T-cell (primary cell): ENCODE data around the gene MACROH2A1. TPM values are rescaled to one million over a fixed set of nuclear protein-coding genes. Genes with fewer than 3 reads are reported as not detected.
A peak's percentile ranks its signal among the peaks of the same experiment; 100 is the strongest.

Experiments used
- ATAC-seq, 4 experiments: fragments of 200-7000 bp in 3 of 4; fragments of 150-1000 bp in 1 of 4; cut with Tn5 transposase; replicated peaks in 1 of 4; 1 replicate in 3 of 4; 2 replicates in 1 of 4; pipeline ENCODE4 v1.10.0; 2021; ENCODE audit warnings: moderate library complexity in 3 of 4, mild to moderate bottlenecking in 2 of 4, moderate number of reproducible peaks in 1 of 4
- CTCF ChIA-PET, 2 donors: fragments of 300-600 bp; sonication (Branson Sonifier 250); formaldehyde crosslinking; loops; one replicate each; lab custom pipeline; 2022; ENCODE audit warnings: antibody characterized with exemption in 2 of 2; lab: Charles Lee
- POLR2A ChIA-PET, 2 donors: fragments of 300-600 bp; sonication (Branson Sonifier 250); formaldehyde crosslinking; loops; one replicate each; lab custom pipeline; 2022; ENCODE audit warnings: antibody characterized with exemption in 2 of 2; lab: Charles Lee
- DNase-seq, 35 experiments: peaks; one replicate each; pipeline versions ENCODE4 v3.0.0 to v3.0.0-alpha.2; 2013 to 2023
- H3K27ac ChIP-seq: one replicate; pipeline ENCODE4 v1.5.1; 2013; ENCODE audit warnings: low read length
- H3K27me3 ChIP-seq, 2 experiments: replicated peaks in 1 of 2; 1 replicate in 1 of 2; 2 replicates in 1 of 2; pipeline versions ENCODE4 v1.6.1 to v1.7.0; 2013; ENCODE audit warnings: low read length in 1 of 2, mixed read lengths in 1 of 2; ENCODE audit not compliant: control insufficient read depth in 2 of 2, insufficient read depth in 2 of 2; ENCODE audit errors: extremely low read depth in 1 of 2
- H3K36me3 ChIP-seq, 2 donors: 1 replicate in 1 of 2; 2 replicates in 1 of 2; pipeline versions ENCODE4 v1.6.1 to v1.7.0; 2013; ENCODE audit warnings: low read length in 1 of 2; ENCODE audit not compliant: control insufficient read depth in 2 of 2, insufficient read depth in 1 of 2; ENCODE audit errors: extremely low read depth in 1 of 2
- H3K4me1 ChIP-seq, 2 experiments: 1 replicate in 1 of 2; 2 replicates in 1 of 2; pipeline versions ENCODE4 v1.6.1 to v1.7.0; 2013; ENCODE audit warnings: low read length in 2 of 2, mixed read lengths in 1 of 2; ENCODE audit not compliant: insufficient read depth in 2 of 2, control insufficient read depth in 1 of 2; ENCODE audit errors: extremely low read depth in 1 of 2
- H3K4me3 ChIP-seq, 2 donors: 1 replicate in 1 of 2; 2 replicates in 1 of 2; pipeline versions ENCODE4 v1.5.1 to v1.7.0; 2013; ENCODE audit warnings: mild to moderate bottlenecking in 2 of 2, low read length in 1 of 2, moderate library complexity in 1 of 2; ENCODE audit not compliant: control insufficient read depth in 1 of 2; ENCODE audit errors: extremely low read depth in 1 of 2
- H3K9me3 ChIP-seq: 2 replicates; pipeline ENCODE4 v1.7.0; 2013
- H3K27ac Mint-ChIP-seq, 2 donors: one replicate each; pipeline ENCODE4 v1.8.0; 2020 to 2021; ENCODE audit warnings: mild to moderate bottlenecking in 2 of 2, mixed read lengths in 2 of 2
- H3K27me3 Mint-ChIP-seq, 2 donors: one replicate each; pipeline ENCODE4 v1.8.0; 2021 to 2022; ENCODE audit warnings: mixed read lengths in 2 of 2
- H3K36me3 Mint-ChIP-seq: one replicate; pipeline ENCODE4 v1.8.0; 2021; ENCODE audit warnings: mixed read lengths
- H3K4me1 Mint-ChIP-seq, 3 donors: one replicate each; pipeline ENCODE4 v1.8.0; 2020 to 2022; ENCODE audit warnings: mixed read lengths in 3 of 3, mild to moderate bottlenecking in 1 of 3
- H3K4me3 Mint-ChIP-seq, 3 donors: one replicate each; pipeline ENCODE4 v1.8.0; 2020 to 2022; ENCODE audit warnings: mild to moderate bottlenecking in 3 of 3, mixed read lengths in 3 of 3, moderate library complexity in 3 of 3
- H3K9me3 Mint-ChIP-seq, 3 donors: one replicate each; pipeline ENCODE4 v1.8.0; 2020 to 2022; ENCODE audit warnings: mixed read lengths in 3 of 3
- WGBS: methylation state at CpG from one replicate; pipeline ENCODE4 v1.1.5; 2013; ENCODE audit warnings: missing lambda C conversion rate; ENCODE audit not compliant: insufficient coverage; 5-methylcytosine and 5-hydroxymethylcytosine counted together
- total RNA-seq, 35 experiments: library from RNA in 6 of 35; stranded (reverse) in 6 of 35; fragments of 120-200 nt in 1 of 35; gene quantifications; one replicate each; pipeline versions ENCODE4 v1.2.1 to v1.2.4 and lab custom pipeline; 2013 to 2026

The MACROH2A1 gene
- total RNA-seq, 5 donors from 2014 or later (not counting 1 experiment from before 2014, with no cell fraction given), result 111 to 136 (median 133) TPM

DNA sequence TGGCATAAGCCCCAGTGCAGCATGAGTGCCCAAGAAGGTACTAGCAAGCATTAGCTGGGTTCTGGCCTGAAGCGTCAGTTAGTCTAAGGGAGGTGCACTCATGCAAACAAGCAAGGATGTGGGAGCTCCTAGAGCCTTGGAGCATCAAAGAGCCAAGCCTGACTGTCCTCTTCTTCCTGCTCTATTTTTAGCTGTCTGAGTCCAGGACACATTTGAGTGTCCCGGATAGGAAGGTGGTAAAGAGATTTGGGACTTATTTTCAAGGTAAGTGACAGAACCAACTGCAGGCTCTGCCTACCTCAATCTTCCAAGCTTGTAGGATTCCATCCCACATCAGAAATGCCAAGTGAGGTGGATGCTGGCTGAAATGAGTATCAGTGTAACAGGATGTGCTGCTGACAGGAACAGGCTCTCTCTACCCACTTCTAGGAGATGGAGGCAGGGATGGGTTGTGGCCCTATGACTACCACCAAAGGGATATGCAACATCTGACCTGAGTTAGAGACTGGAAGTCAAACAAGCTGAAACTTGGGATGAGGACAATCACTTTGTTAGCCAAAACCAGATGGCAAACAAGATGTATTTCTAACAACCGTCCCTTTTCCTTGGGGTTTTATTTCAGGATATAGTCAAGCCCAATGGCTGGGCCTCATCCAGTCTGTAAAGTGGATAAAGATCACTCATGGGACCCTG lies 15.1 kb downstream of the MACROH2A1 start:
- H3K36me3 ChIP-seq, result peaks cover 9 to 77% of the 10 kb centered on the region in 2 donors
- no peaks in the 10 kb centered on the region for H3K9me3 Mint-ChIP-seq
- DNase-seq, result no peak
- no peaks in the 10 kb centered on the region for H3K27me3 ChIP-seq
- H3K4me3 ChIP-seq, result no peak overlapping the region
- H3K4me1 ChIP-seq, result peaks cover 0 to 11% of the 10 kb centered on the region in 2 experiments
- H3K4me1 Mint-ChIP-seq, result peaks cover 51 to 72% (median 71%) of the 10 kb centered on the region in 3 donors
- peaks cover 83% of the 10 kb centered on the region for H3K36me3 Mint-ChIP-seq
- no peaks in the 10 kb centered on the region for H3K27me3 Mint-ChIP-seq
- CTCF ChIA-PET, result interaction anchor here in 1 of 2 donors (0.7 kb wide), 1 partner anchor 368 kb away, joined by 3 read pairs; no protein-coding TSS in a partner anchor
- no peak overlapping the region for H3K27ac ChIP-seq
- no peaks in the 10 kb centered on the region for H3K9me3 ChIP-seq
- WGBS, result 95% methylated on average over 2 of the region's 3 CpGs
- no peak overlapping the region for H3K27ac Mint-ChIP-seq
- H3K4me3 Mint-ChIP-seq, result no peak overlapping the region
- ATAC-seq, result no peak
- POLR2A ChIA-PET, result interaction anchor here in 1 of 2 donors (1.0 kb wide), 1 partner anchor 14 kb away, joined by 3 read pairs; no protein-coding TSS in a partner anchor

DNA sequence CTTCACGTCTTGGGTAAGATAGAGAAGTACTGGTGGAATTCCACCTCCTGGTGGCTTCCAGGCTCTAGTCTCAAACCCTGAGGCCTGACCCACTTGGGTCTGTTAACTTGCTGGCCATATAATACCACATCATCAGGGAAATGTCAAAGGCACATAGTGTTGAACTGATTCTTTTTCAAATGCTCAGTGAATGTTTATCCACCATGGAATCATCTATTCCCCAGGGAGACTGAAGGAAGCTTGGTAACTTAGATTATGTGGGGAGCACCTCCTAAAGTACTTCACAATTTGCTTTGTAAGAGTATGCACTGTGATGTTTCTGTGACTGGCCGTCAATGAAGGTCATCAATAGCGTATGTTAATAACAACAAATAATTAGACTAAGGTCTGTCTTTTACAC lies 16.1 kb downstream of the MACROH2A1 start:
- DNase-seq, result no peak
- Mint-ChIP-seq H3K4me1 (peaks cover 54 to 72% (median 69%) of the 10 kb centered on the region in 3 donors), H3K4me3 (no peak overlapping the region), H3K36me3 (peaks cover 84% of the 10 kb centered on the region), H3K27ac (no peak overlapping the region), H3K27me3 (no peaks in the 10 kb centered on the region), H3K9me3 (no peaks in the 10 kb centered on the region)
- Histone ChIP-seq H3K4me1 (peaks cover 0 to 12% of the 10 kb centered on the region in 2 experiments), H3K4me3 (no peak overlapping the region), H3K36me3 (peaks cover 9 to 77% of the 10 kb centered on the region in 2 donors), H3K27ac (no peak overlapping the region), H3K9me3 (no peaks in the 10 kb centered on the region), H3K27me3 (no peaks in the 10 kb centered on the region)
- ATAC-seq, result no peak
- WGBS, result no CpG with 5 or more reads among the region's 3 CpGs
- ChIA-PET CTCF (no interaction called here), POLR2A (interaction anchor here in 1 of 2 donors (1.0 kb wide), 1 partner anchor 13 kb away, joined by 3 read pairs; no protein-coding TSS in a partner anchor)

DNA sequence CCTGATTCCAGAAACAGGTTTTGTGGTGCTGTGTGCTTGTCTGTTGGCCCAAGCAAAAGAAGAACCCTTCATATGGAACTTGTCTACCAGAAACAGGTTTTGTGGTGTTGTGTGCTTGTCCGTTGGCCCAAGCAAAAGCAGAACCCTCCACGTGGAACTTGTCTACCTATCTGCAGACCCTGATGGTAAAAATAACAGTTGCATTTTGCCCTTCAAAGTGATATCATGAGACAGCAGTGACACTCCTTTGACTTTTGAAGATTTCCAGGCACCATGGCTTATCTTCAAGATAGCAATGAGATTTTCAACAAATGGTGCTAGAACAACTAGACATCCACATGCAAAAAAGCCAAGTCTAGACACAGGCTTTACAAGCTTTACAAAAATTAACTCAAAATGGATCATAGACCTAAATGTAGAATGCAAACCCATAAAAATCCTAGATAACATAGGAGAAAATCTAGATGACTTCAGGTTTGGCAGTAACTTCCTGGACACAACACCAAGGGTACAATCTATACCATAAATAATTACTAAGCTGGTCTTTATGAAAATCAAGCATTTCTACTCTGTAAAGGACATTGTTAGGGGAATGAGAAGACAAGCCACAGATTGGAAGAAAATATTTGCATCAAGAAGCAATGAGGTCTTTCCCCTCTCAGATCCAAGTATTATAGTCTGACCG lies 16.8 kb downstream of the MACROH2A1 start:
- ChIA-PET POLR2A (no interaction called here), CTCF (no interaction called here)
- no peak overlapping the region for H3K27ac ChIP-seq
- WGBS, result 67% methylated on average over 3 of the region's 3 CpGs
- peaks cover 9 to 81% of the 10 kb centered on the region in 2 donors for H3K36me3 ChIP-seq
- H3K27ac Mint-ChIP-seq, result no peak overlapping the region
- no peaks in the 10 kb centered on the region for H3K9me3 Mint-ChIP-seq
- no peak for DNase-seq
- no peaks in the 10 kb centered on the region for H3K27me3 ChIP-seq
- peaks cover 54 to 72% (median 69%) of the 10 kb centered on the region in 3 donors for H3K4me1 Mint-ChIP-seq
- no peak overlapping the region for H3K4me3 ChIP-seq
- peaks cover 0 to 14% of the 10 kb centered on the region in 2 experiments for H3K4me1 ChIP-seq
- ATAC-seq, result no peak
- H3K9me3 ChIP-seq, result no peaks in the 10 kb centered on the region
- H3K27me3 Mint-ChIP-seq, result no peaks in the 10 kb centered on the region
- H3K36me3 Mint-ChIP-seq, result peaks cover 86% of the 10 kb centered on the region
- no peak overlapping the region for H3K4me3 Mint-ChIP-seq

DNA sequence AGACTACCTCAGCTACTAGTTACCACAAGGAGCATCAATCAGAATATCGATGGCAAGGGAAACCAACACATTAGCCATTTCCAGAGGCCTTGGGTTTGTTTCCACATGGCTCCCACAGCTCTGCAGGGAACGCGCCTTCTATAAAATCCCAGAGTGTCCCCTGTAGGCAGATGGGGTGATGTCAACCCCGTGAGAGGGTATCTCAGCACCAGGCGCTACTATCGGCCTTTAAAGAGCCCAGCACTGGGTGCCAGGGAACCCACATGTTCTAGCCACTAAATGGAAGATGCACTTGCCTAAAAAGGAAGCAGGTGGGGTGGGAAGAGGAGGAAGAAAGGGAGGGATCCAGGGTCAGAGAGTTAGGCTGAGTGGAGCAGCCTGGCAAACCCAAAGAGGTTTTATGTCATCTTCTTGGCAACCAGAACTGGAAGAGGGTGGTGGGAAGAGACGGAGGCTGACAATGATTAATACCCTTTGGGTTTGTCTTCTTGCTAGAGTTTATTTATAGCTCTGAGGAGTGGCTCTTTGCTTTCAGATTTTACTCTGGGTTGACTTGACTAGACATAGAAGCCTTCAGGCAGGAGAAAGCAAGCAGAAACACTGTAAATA lies 19.9 kb downstream of the MACROH2A1 start:
- Mint-ChIP-seq H3K4me3 (no peak overlapping the region), H3K9me3 (no peaks in the 10 kb centered on the region), H3K36me3 (peaks cover 78% of the 10 kb centered on the region), H3K27me3 (no peaks in the 10 kb centered on the region), H3K4me1 (peaks cover 59 to 74% (median 61%) of the 10 kb centered on the region in 3 donors), H3K27ac (no peak overlapping the region)
- ChIA-PET POLR2A (no interaction called here), CTCF (no interaction called here)
- Histone ChIP-seq H3K9me3 (no peaks in the 10 kb centered on the region), H3K27ac (no peak overlapping the region), H3K4me1 (peaks cover 0 to 18% of the 10 kb centered on the region in 2 experiments), H3K4me3 (no peak overlapping the region), H3K27me3 (no peaks in the 10 kb centered on the region), H3K36me3 (peaks cover 8 to 73% of the 10 kb centered on the region in 2 donors)
- no peak for ATAC-seq
- no peak for DNase-seq
- WGBS, result 92% methylated on average over 4 of the region's 7 CpGs

DNA sequence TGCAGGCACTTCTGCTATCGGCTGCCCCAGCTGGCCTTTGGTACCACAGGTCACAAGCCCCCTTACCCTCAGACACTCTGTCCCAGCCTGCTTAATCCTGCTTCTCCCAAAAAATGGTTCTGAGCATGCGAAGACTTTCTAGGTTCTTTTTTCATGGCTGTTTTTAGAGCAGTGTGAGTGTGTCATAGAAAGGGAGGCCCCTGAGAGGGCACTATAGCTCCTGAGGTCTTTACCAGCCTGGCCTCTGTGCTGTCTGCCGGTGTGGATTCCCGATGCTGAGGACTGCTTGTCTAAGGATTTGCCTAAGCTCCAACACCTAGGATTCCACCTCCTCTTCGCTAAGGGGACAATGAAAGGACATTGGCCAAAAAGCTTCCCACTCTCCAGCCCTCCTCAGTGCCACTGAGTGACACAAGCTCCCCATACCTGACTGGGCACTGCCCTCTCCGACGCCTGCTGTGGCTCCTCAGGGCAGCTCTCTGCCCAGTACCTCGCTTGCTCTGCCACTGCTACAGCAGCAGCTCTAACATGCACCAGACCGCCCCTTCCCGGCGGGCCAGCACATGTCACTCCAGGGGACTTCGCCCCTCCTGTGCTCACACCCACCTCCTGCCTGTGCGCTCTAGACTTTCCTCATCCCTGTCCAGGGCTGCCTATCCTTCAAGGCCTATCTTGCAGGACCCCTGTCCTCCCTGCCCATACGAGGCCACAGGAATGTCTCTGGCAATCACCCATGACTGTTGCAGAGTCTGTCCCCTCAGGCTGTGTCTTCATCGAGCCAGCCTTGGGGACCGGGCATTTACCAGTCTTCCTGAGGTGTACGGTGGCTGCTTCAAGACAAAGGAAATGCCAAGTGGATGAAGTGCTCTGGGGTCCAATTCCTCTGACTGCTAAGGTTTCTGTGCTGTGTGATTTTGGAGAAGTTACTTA lies 21.0 kb downstream of the MACROH2A1 start:
- peak overlapping the region in 1 of 3 donors; percentile 51 for H3K4me3 Mint-ChIP-seq
- ChIA-PET POLR2A (no interaction called here), CTCF (interaction anchor here in 1 of 2 donors (1.3 kb wide), 1 partner anchor 48 kb away, joined by 6 read pairs; no protein-coding TSS in a partner anchor)
- no peak for ATAC-seq
- Histone ChIP-seq H3K36me3 (peaks cover 8 to 68% of the 10 kb centered on the region in 2 donors), H3K27ac (no peak overlapping the region), H3K4me3 (no peak overlapping the region), H3K27me3 (no peaks in the 10 kb centered on the region), H3K9me3 (no peaks in the 10 kb centered on the region), H3K4me1 (peaks cover 3 to 29% of the 10 kb centered on the region in 2 experiments)
- H3K36me3 Mint-ChIP-seq, result peaks cover 70% of the 10 kb centered on the region
- peaks cover 68 to 82% (median 70%) of the 10 kb centered on the region in 3 donors for H3K4me1 Mint-ChIP-seq
- 85% methylated on average over 11 of the region's 17 CpGs for WGBS
- DNase-seq, result no peak
- no peaks in the 10 kb centered on the region for H3K27me3 Mint-ChIP-seq
- no peaks in the 10 kb centered on the region for H3K9me3 Mint-ChIP-seq
- peak overlapping the region in 1 of 2 donors; percentile 28 for H3K27ac Mint-ChIP-seq
